ENCODE results near the gene AMPH.
A peak's percentile ranks its signal among the peaks of the same experiment; 100 is the strongest.
"Not testable (repeated sequence)": the region's sequence is repeated elsewhere in the genome, so short reads cannot be mapped to it uniquely, and the experiment has no call there.

Gene AMPH

GRCh38 chr7:38629651-38630510, 1.3 kb downstream of the AMPH start:
- no peak overlapping the region for H3K27ac ChIP-seq
- DNase-seq (ENCODE audit: low read depth, low spot score): no peak

GRCh38 chr7:38628630-38629385, 2.4 kb downstream of the AMPH start:
- H3K27ac ChIP-seq: no peak overlapping the region
- no peak for DNase-seq (ENCODE audit: low read depth, low spot score)

- DNase-seq (ENCODE audit: low read depth, low spot score): no peak
- H3K27ac ChIP-seq: no peak overlapping the region
These were observed 5.3 kb downstream of the AMPH start for GRCh38 chr7:38625866-38626265.

GRCh38 chr7:38615665-38616064, 15.5 kb downstream of the AMPH start:
- no peak overlapping the region for H3K27ac ChIP-seq
- DNase-seq (ENCODE audit: low read depth, low spot score): no peak

GRCh38 chr7:38607466-38607865, 23.7 kb downstream of the AMPH start:
- H3K27ac ChIP-seq: no peak overlapping the region
- DNase-seq (ENCODE audit: low read depth, low spot score): no peak

- no peak overlapping the region for H3K27ac ChIP-seq
- peak; percentile 5 for DNase-seq (ENCODE audit: low read depth, low spot score)
These were observed 30.4 kb downstream of the AMPH start for GRCh38 chr7:38600741-38601140.

- H3K27ac ChIP-seq: no peak overlapping the region
- DNase-seq (ENCODE audit: low read depth, low spot score): no peak
These were observed 36.2 kb downstream of the AMPH start for GRCh38 chr7:38594949-38595348.

GRCh38 chr7:38592737-38593288, 38.4 kb downstream of the AMPH start:
- no peak overlapping the region for H3K27ac ChIP-seq
- DNase-seq (ENCODE audit: low read depth, low spot score): no peak

- DNase-seq (ENCODE audit: low read depth, low spot score): no peak
- H3K27ac ChIP-seq: no peak overlapping the region
These were observed 45.4 kb downstream of the AMPH start for GRCh38 chr7:38585572-38586354.

- H3K27ac ChIP-seq: no peak overlapping the region
These were observed 46.5 kb downstream of the AMPH start for GRCh38 chr7:38584443-38585210.

GRCh38 chr7:38580485-38580884, 50.7 kb downstream of the AMPH start:
- no peak for DNase-seq (ENCODE audit: low read depth, low spot score)

More at GRCh38 chr7:38584443-38585210, 46.5 kb downstream of the AMPH start:
- no peak for DNase-seq (ENCODE audit: low read depth, low spot score)

GRCh38 chr7:38574086-38574485, 57.1 kb downstream of the AMPH start:
- H3K27ac ChIP-seq: no peak overlapping the region
- DNase-seq (ENCODE audit: low read depth, low spot score): no peak

More at GRCh38 chr7:38580485-38580884, 50.7 kb downstream of the AMPH start:
- H3K27ac ChIP-seq: no peak overlapping the region

- not testable (repeated sequence) for H3K27ac ChIP-seq
These were observed 59.6 kb downstream of the AMPH start for GRCh38 chr7:38571620-38572019.

GRCh38 chr7:38568497-38568896, 62.7 kb downstream of the AMPH start:
- no peak overlapping the region for H3K27ac ChIP-seq

More at GRCh38 chr7:38571620-38572019, 59.6 kb downstream of the AMPH start:
- not testable (repeated sequence) for DNase-seq (ENCODE audit: low read depth, low spot score)

GRCh38 chr7:38565289-38565688, 65.9 kb downstream of the AMPH start:
- no peak overlapping the region for H3K27ac ChIP-seq
- DNase-seq (ENCODE audit: low read depth, low spot score): no peak

More at GRCh38 chr7:38568497-38568896, 62.7 kb downstream of the AMPH start:
- DNase-seq (ENCODE audit: low read depth, low spot score): no peak

GRCh38 chr7:38563741-38564140, 67.4 kb downstream of the AMPH start:
- no peak for DNase-seq (ENCODE audit: low read depth, low spot score)
- H3K27ac ChIP-seq: no peak overlapping the region

GRCh38 chr7:38561166-38561565, 70.0 kb downstream of the AMPH start:
- no peak overlapping the region for H3K27ac ChIP-seq
- peak; percentile 92 for DNase-seq (ENCODE audit: low read depth, low spot score)

GRCh38 chr7:38558761-38559345, 72.3 kb downstream of the AMPH start:
- DNase-seq (ENCODE audit: low read depth, low spot score): no peak
- H3K27ac ChIP-seq: no peak overlapping the region

GRCh38 chr7:38554586-38554985, 76.6 kb downstream of the AMPH start:
- no peak for DNase-seq (ENCODE audit: low read depth, low spot score)
- H3K27ac ChIP-seq: no peak overlapping the region
